DMS 273 (cell line): Measurements from ENCODE around the gene BRCA2.
A peak's percentile ranks its signal among the peaks of the same experiment; 100 is the strongest.

Experiments
- DNase-seq: peaks from one replicate; lab custom pipeline; 2025; ENCODE audit not compliant: unreplicated experiment; lab: John Stamatoyannopoulos, UW

The BRCA2 gene

GRCh38 chr13:32384702-32385101 lies 69.4 kb downstream of the BRCA2 start:
- DNase-seq = no peak

- DNase-seq = no peak
Observed at GRCh38 chr13:32385410-32385809, 70.1 kb downstream of the BRCA2 start.

GRCh38 chr13:32390048-32390447 lies 74.7 kb downstream of the BRCA2 start:
- DNase-seq = no peak

GRCh38 chr13:32390484-32390883 lies 75.2 kb downstream of the BRCA2 start:
- DNase-seq = no peak

- no peak for DNase-seq
Observed at GRCh38 chr13:32391101-32391619, 75.9 kb downstream of the BRCA2 start.

GRCh38 chr13:32403108-32403507 lies 87.8 kb downstream of the BRCA2 start:
- DNase-seq = no peak

- DNase-seq = no peak
Observed at GRCh38 chr13:32407854-32408253, 92.5 kb downstream of the BRCA2 start.

GRCh38 chr13:32408296-32409000 lies 93.1 kb downstream of the BRCA2 start:
- no peak for DNase-seq

GRCh38 chr13:32409001-32409313 lies 93.6 kb downstream of the BRCA2 start:
- DNase-seq = no peak

GRCh38 chr13:32409561-32410421 lies 94.5 kb downstream of the BRCA2 start:
- no peak for DNase-seq

- no peak for DNase-seq
Observed at GRCh38 chr13:32413284-32413683, 98.0 kb downstream of the BRCA2 start.

- no peak for DNase-seq
Observed at GRCh38 chr13:32414580-32414979, 99.3 kb downstream of the BRCA2 start.

- DNase-seq = peak; percentile 54
Observed at GRCh38 chr13:32415019-32415418, 99.7 kb downstream of the BRCA2 start.

- no peak for DNase-seq
Observed at GRCh38 chr13:32417995-32418394, 102.7 kb downstream of the BRCA2 start.

- no peak for DNase-seq
Observed at GRCh38 chr13:32419862-32420261, 104.6 kb downstream of the BRCA2 start.

GRCh38 chr13:32423592-32423991 lies 108.3 kb downstream of the BRCA2 start:
- DNase-seq = no peak

- no peak for DNase-seq
Observed at GRCh38 chr13:32425158-32425557, 109.8 kb downstream of the BRCA2 start.

GRCh38 chr13:32426191-32426989 lies 111.1 kb downstream of the BRCA2 start:
- DNase-seq = no peak

- peak; percentile 77 for DNase-seq
Observed at GRCh38 chr13:32426990-32427851, 111.9 kb downstream of the BRCA2 start.

- DNase-seq = peak; percentile 66
Observed at GRCh38 chr13:32427852-32428580, 112.7 kb downstream of the BRCA2 start, which contains the start of gene N4BP2L1. N4BP2L1 (minus strand) TSS chr13:32428130; CDS start chr13:32428082, 48 bp downstream.
